AG04449 (cell line): ENCODE data around the gene ZMYND10.

Experiments
- CTCF ChIA-PET: fragments of 350-600 bp; formaldehyde crosslinking; extraction: SDS; loops from one replicate; lab custom pipeline; 2021; ENCODE audit warnings: antibody characterized with exemption; lab: Yijun Ruan, JAX
- POLR2A ChIA-PET: fragments of 400-600, 350-600 bp; formaldehyde crosslinking; extraction: SDS; loops from one replicate; lab custom pipeline; 2020; ENCODE audit warnings: antibody characterized with exemption, inconsistent platforms; lab: Yijun Ruan, JAX
- DNase-seq: peaks from one replicate; pipeline ENCODE4 v3.0.0-alpha.2; 2010; ENCODE audit warnings: low read depth, low spot score
- H3K4me3 ChIP-seq: 2 replicates; pipeline ENCODE4 v1.5.1; 2011; ENCODE audit warnings: low read depth, mild to moderate bottlenecking, control low read depth, low read length
- CTCF ChIP-seq: IDR thresholded peaks from one replicate; pipeline ENCODE4 v1.5.1; 2011; ENCODE audit warnings: mild to moderate bottlenecking, moderate library complexity, low read length, control low read depth, inconsistent platforms; ENCODE audit not compliant: insufficient read depth; ENCODE audit errors: missing control alignments

The ZMYND10 gene

GRCh38 chr3:50380405-50381085 is 35.0 kb upstream of the ZMYND10 start:
- H3K4me3 ChIP-seq: no peak overlapping the region
- ChIA-PET CTCF (no interaction called here), POLR2A (no interaction called here)
- no peak for DNase-seq
- no peak for TF ChIP-seq CTCF

GRCh38 chr3:50378757-50379156 is 33.2 kb upstream of the ZMYND10 start:
- no peak for TF ChIP-seq CTCF
- H3K4me3 ChIP-seq: no peak overlapping the region
- ChIA-PET POLR2A (no interaction called here), CTCF (no interaction called here)
- no peak for DNase-seq

DNA sequence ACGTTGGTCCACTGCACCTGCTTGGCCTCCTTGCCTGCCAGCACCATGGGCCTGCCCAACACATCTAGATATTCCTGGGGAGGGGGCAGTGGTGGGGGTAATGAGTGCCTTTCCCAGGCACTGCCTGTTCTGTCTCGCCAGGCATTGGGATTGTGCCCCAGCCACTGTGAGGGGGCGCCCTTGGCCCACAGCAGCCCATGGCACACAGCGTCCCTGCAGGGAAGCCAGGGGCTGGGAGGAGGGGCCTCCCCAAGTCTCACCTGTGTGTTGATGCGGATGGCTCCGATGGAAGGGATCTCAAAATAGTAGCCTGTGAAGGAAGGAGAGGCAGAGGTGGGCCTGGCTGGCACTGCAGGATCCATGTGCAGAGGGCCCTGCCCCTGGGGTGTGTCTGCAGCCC is 32.5 kb upstream of the ZMYND10 start:
- ChIA-PET POLR2A (no interaction called here), CTCF (no interaction called here)
- TF ChIP-seq CTCF: no peak
- H3K4me3 ChIP-seq: no peak overlapping the region
- no peak for DNase-seq

GRCh38 chr3:50375258-50375931 is 29.9 kb upstream of the ZMYND10 start:
- no peak overlapping the region for H3K4me3 ChIP-seq
- POLR2A ChIA-PET: no interaction called here
- no peak for TF ChIP-seq CTCF
- no peak for DNase-seq
- CTCF ChIA-PET: no interaction called here

DNA sequence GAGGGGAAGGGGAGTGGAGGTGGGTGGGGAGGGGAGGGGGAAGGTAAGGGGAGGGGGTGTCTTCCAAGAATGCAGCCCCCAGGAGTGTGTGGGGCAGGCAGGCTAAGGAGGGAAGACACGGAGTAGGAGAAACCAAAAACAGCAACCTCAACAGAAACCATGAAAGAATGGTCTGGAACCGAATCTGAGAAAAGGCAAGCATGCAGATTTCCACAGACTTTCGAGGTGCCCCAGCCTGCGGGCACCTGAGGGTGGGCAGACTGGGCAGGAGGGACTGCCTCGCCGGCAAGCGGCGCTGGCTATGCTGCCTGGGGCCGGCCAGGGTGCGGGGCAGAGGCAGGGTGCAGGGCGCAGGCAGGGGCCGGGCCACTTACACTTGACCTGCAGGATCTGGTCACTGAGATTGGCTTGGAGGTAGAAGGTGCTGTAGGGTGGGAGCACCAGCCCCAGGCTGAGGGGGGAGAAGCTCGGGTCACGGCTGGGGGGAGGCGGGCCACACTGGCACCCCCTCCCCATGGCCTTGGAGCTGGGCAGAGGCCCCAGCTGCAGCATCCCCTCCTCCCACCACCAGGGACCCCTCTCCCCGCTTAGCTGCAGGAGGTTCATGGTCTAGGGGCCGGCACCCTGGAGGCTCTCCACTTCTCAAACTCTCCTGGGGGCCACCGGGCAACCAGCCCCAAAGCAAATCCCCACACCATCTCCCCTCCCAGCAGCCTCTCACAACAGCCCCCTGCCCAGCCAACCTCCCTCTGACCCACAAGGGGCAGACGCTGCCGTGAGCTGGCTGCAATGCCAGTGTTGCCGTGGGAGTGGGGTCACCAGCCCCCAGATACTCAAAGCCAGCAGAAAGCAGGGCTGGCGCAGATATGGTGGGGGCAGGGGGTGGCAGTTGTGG is 29.1 kb upstream of the ZMYND10 start:
- ChIA-PET CTCF (no interaction called here), POLR2A (no interaction called here)
- no peak overlapping the region for H3K4me3 ChIP-seq
- TF ChIP-seq CTCF: no peak
- no peak for DNase-seq
